ENCODE results near the gene ROM1. TPM values are rescaled to one million over a fixed set of nuclear protein-coding genes. Genes with fewer than 3 reads are reported as not detected.
A peak's percentile ranks its signal among the peaks of the same experiment; 100 is the strongest.

ROM1 gene
- total RNA-seq, 2 experiments from 2014 or later, result 1.1 to 1.5 TPM

- H3K4me3 Mint-ChIP-seq, result peak overlapping the region; percentile 90
- no peak for DNase-seq
- CTCF ChIA-PET, result interaction anchor here (0.7 to 4.2 kb wide), 11 partner anchors 10 to 196 kb away, joined by 3 to 39 read pairs (median 5); partner anchors contain the start of genes C11orf98, CSKMT, EML3 and MTA2
- peak overlapping the region; percentile 96 for H3K27ac Mint-ChIP-seq
- H3K27me3 Mint-ChIP-seq, result no peaks in the 10 kb centered on the region
- ATAC-seq, result no peak
- peaks cover 23% of the 10 kb centered on the region for H3K36me3 Mint-ChIP-seq
- no peaks in the 10 kb centered on the region for H3K9me3 Mint-ChIP-seq (ENCODE audit: low read depth)
- peaks cover 19% of the 10 kb centered on the region for H3K4me1 Mint-ChIP-seq
Observed at GRCh38 chr11:62621027-62621566, 8.0 kb downstream of the ROM1 start.

DNA sequence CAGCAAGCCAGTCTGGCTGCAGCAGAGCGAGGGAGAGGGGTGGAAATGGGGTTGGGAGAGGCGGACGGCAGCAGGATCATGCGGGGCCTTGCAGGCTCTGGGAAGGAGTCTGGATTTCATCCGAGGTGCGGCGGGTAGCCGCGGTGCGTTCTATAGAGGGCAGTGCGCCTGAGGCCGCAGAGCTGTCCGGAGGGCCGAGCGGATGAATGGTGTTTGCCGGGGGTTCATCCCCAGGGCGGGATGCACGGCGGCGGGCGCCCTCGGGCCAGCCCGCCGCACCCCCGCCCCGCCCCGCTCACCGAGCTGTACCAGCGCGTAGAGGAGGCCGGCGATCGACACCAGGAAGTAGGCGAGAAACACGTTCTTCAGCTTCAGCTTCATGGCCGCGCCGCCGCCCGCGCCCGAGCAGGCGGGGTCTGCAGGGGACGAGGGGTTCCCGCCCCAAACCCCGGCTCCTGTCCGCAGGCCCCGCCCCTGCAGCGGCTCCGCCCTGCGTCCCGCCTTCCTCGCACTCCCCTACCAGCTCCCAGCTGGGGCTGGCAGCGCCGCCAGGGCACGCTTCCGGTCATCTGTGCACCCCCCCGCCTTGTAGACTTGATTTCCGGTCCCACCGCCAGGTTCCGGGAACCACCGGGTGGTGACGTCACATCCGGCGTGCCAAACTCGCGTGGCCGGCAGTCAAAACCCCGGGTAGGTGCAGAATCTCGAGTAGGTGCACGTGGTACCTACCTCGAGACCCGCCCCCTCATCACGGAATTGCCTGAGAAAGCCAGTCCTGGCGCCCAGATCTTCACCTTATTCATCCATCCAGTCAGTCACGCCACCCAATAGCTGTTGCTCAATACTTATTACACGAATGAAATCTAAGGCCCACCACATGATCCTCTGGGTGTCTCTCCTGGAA is 8.8 kb downstream of the ROM1 start, which contains the start of gene B3GAT3:
Gene B3GAT3 (minus strand): TSS at position 420 of the 904 bp plus-strand sequence. CDS start 39 bp downstream, at position 381.
- ATAC-seq (peak; percentile 93), DNase-seq (peak; percentile 98)
- H3K36me3 Mint-ChIP-seq, result peaks cover 24% of the 10 kb centered on the region
- H3K27ac Mint-ChIP-seq, result peak within 1 kb of the TSS; percentile 96
- peak within 1 kb of the TSS; percentile 90 for H3K4me3 Mint-ChIP-seq
- H3K4me1 Mint-ChIP-seq, result peaks cover 19% of the 10 kb centered on the region
- no peaks in the 10 kb centered on the region for H3K27me3 Mint-ChIP-seq
- no peaks in the 10 kb centered on the region for H3K9me3 Mint-ChIP-seq (ENCODE audit: low read depth)
- CTCF ChIA-PET, result interaction anchor here (0.7 to 4.2 kb wide), 14 partner anchors 10 to 197 kb away, joined by 3 to 39 read pairs (median 5); partner anchors contain the start of genes C11orf98, CSKMT, EML3 and MTA2

- CTCF ChIA-PET, result interaction anchor here (0.8 to 4.2 kb wide), 12 partner anchors 11 to 228 kb away, joined by 3 to 39 read pairs (median 5); partner anchors contain the start of genes C11orf98, CSKMT, EML3 and MTA2
- no peak for ATAC-seq
Observed at GRCh38 chr11:62622476-62623089, 9.5 kb downstream of the ROM1 start.

GRCh38 chr11:62627713-62628112 is 14.7 kb downstream of the ROM1 start:
- CTCF ChIA-PET, result interaction anchor here (0.7 to 1.6 kb wide), 3 partner anchors 16 to 1614 kb away, joined by 3 to 8 read pairs (median 5); partner anchors contain the start of gene EML3
- no peak for DNase-seq
- Mint-ChIP-seq H3K4me3 (no peak overlapping the region), H3K27ac (no peak overlapping the region), H3K27me3 (no peaks in the 10 kb centered on the region), H3K9me3 (ENCODE audit: low read depth) (no peaks in the 10 kb centered on the region), H3K4me1 (no peaks in the 10 kb centered on the region), H3K36me3 (peaks cover 52% of the 10 kb centered on the region)
- ATAC-seq, result no peak

More at GRCh38 chr11:62622476-62623089, 9.5 kb downstream of the ROM1 start:
- no peaks in the 10 kb centered on the region for H3K9me3 Mint-ChIP-seq (ENCODE audit: low read depth)
- peaks cover 19% of the 10 kb centered on the region for H3K4me1 Mint-ChIP-seq
- H3K36me3 Mint-ChIP-seq, result peaks cover 26% of the 10 kb centered on the region
- H3K4me3 Mint-ChIP-seq, result peak overlapping the region; percentile 60
- peak overlapping the region; percentile 85 for H3K27ac Mint-ChIP-seq
- no peak for DNase-seq
- H3K27me3 Mint-ChIP-seq, result no peaks in the 10 kb centered on the region

GRCh38 chr11:62632492-62632891 is 19.4 kb downstream of the ROM1 start:
- Mint-ChIP-seq H3K27me3 (no peaks in the 10 kb centered on the region), H3K36me3 (peaks cover 66% of the 10 kb centered on the region), H3K9me3 (ENCODE audit: low read depth) (no peaks in the 10 kb centered on the region), H3K4me1 (peaks cover 15% of the 10 kb centered on the region), H3K4me3 (no peak overlapping the region), H3K27ac (no peak overlapping the region)
- DNase-seq (no peak), ATAC-seq (no peak)
- CTCF ChIA-PET, result interaction anchor here (0.9 kb wide), 1 partner anchor 247 kb away, joined by 3 read pairs; no protein-coding TSS in a partner anchor

DNA sequence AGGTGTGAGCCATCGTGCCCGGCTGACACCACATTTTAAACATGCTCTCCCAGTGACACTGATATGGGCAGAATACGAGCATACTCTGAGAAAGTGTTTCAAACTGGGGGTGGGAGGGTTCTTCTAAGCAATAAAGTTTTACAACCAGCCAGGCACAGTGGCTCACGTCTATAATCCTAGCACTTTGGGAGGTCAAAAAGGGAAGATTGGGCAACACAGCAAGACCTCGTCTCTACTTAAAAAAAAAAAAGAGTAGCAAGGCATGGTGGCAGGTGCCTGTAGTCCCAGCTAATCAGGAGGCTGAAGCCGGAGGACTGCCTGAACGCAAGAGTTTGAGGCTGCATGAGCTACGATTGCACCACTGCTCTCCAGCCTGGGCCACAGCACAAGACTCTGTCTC is 31.2 kb downstream of the ROM1 start:
- CTCF ChIA-PET, result interaction anchor here (0.8 to 1.2 kb wide), 2 partner anchors 15 to 33 kb away, joined by 3 to 6 read pairs; no protein-coding TSS in a partner anchor
- DNase-seq (no peak), ATAC-seq (no peak)
- no peaks in the 10 kb centered on the region for H3K9me3 Mint-ChIP-seq (ENCODE audit: low read depth)
- peaks cover 46% of the 10 kb centered on the region for H3K4me1 Mint-ChIP-seq
- peaks cover 28% of the 10 kb centered on the region for H3K36me3 Mint-ChIP-seq
- no peak overlapping the region for H3K27ac Mint-ChIP-seq
- H3K27me3 Mint-ChIP-seq, result no peaks in the 10 kb centered on the region
- H3K4me3 Mint-ChIP-seq, result peak overlapping the region; percentile 5

- Mint-ChIP-seq H3K27me3 (no peaks in the 10 kb centered on the region), H3K27ac (peak overlapping the region; percentile 93), H3K36me3 (peaks cover 27% of the 10 kb centered on the region), H3K9me3 (ENCODE audit: low read depth) (no peaks in the 10 kb centered on the region), H3K4me1 (peaks cover 41% of the 10 kb centered on the region), H3K4me3 (peak overlapping the region; percentile 89)
- CTCF ChIA-PET, result interaction anchor here (0.9 to 1.9 kb wide), 6 partner anchors 8 to 141 kb away, joined by 3 to 6 read pairs (median 4); partner anchors contain the start of genes C11orf98 and CSKMT
- ATAC-seq (no peak), DNase-seq (no peak)
Observed at GRCh38 chr11:62645671-62645945, 32.6 kb downstream of the ROM1 start.

DNA sequence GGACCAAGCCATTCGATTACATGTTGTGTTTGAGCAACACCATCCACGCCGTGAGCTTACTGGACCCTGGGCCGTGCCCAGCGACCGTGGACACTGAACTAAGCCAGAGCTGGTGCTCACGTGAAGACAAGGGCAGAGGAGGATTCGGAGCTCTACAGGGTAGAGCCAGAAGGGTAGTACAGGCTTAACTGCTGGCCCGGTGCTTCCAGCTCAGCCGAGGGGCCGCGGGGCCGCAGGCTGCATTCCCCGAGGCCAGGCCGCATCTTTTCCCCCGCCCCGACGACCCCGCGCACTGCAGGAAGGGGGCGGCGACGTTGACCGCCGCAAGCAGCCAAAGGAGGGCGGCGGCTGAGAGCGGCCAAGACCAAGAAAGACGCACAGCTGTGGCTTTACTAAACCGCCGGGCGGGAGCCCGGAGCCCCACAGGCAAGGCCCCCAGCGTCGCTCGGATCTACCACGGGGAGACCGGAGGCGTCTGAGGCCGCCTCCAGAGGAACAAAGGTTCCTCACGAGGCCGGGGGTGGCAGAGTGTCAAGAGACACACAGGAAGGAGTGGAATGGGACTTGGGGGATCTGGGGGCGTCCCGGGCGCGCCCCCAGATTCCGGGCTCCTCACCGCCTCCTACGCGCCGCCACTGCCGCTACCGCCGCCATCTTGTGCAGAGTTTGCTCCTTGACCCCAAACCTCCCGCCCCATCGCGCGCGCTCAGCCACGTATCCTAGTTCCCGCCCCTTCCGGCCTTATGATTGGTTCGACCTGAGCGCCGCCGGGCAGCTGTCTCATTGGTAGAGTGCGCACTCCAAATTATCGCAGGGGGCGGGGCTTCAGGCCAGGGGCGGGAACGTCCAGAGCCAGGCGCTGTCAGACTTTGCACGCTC is 33.1 kb downstream of the ROM1 start, which contains the start of gene GANAB:
Gene GANAB (minus strand): TSS at position 668 of the 879 bp plus-strand sequence. CDS start 14 bp downstream, at position 654.
- Mint-ChIP-seq H3K27me3 (no peaks in the 10 kb centered on the region), H3K27ac (peak within 1 kb of the TSS; percentile 93), H3K4me3 (peak within 1 kb of the TSS; percentile 89), H3K4me1 (peaks cover 39% of the 10 kb centered on the region), H3K36me3 (peaks cover 27% of the 10 kb centered on the region), H3K9me3 (ENCODE audit: low read depth) (no peaks in the 10 kb centered on the region)
- CTCF ChIA-PET, result interaction anchor here (0.6 to 1.9 kb wide), 9 partner anchors 9 to 141 kb away, joined by 3 to 7 read pairs (median 3); partner anchors contain the start of genes C11orf98, CSKMT and EML3
- ATAC-seq (peak; percentile 98), DNase-seq (peak; percentile 100)

- ATAC-seq (no peak), DNase-seq (no peak)
- CTCF ChIA-PET, result interaction anchor here (0.6 to 2.0 kb wide), 9 partner anchors 10 to 140 kb away, joined by 3 to 7 read pairs (median 3); partner anchors contain the start of genes C11orf98, CSKMT and EML3
- Mint-ChIP-seq H3K4me1 (peaks cover 39% of the 10 kb centered on the region), H3K4me3 (peak overlapping the region; percentile 89), H3K27me3 (no peaks in the 10 kb centered on the region), H3K36me3 (peaks cover 27% of the 10 kb centered on the region), H3K27ac (peak overlapping the region; percentile 93), H3K9me3 (ENCODE audit: low read depth) (no peaks in the 10 kb centered on the region)
Observed at GRCh38 chr11:62646825-62647608, 34.0 kb downstream of the ROM1 start.

DNA sequence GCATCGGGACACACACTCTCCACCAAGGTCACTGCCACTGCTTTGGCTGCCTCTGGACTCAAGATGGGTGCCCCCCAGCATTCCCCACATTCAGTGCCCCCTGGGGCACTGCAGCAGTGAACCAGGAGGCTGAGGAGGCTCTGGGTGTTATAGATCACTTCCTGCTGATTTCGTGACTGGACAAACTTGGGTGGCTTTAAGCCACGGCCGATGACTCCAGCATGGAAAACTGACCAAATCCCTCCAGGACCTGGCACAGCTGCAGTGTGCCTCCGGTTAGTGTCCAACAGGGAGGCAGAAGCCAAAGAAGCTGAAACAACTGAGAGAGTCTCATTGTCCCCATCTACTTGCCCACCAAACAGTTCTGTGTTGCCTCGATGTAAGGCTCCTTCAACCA is 34.5 kb downstream of the ROM1 start:
- Mint-ChIP-seq H3K27ac (peak overlapping the region; percentile 43), H3K4me3 (no peak overlapping the region), H3K4me1 (peaks cover 41% of the 10 kb centered on the region), H3K27me3 (no peaks in the 10 kb centered on the region), H3K36me3 (peaks cover 26% of the 10 kb centered on the region), H3K9me3 (ENCODE audit: low read depth) (no peaks in the 10 kb centered on the region)
- ATAC-seq, result no peak
- CTCF ChIA-PET, result interaction anchor here (0.9 to 2.0 kb wide), 5 partner anchors 17 to 56 kb away, joined by 3 to 7 read pairs (median 7); partner anchors contain the start of genes C11orf98, CSKMT, EML3 and MTA2
- no peak for DNase-seq

- no peak for DNase-seq
- H3K4me1 Mint-ChIP-seq, result peaks cover 40% of the 10 kb centered on the region
- H3K27me3 Mint-ChIP-seq, result no peaks in the 10 kb centered on the region
- no peak overlapping the region for H3K4me3 Mint-ChIP-seq
- peaks cover 21% of the 10 kb centered on the region for H3K36me3 Mint-ChIP-seq
- no peak for ATAC-seq
- H3K27ac Mint-ChIP-seq, result no peak overlapping the region
- CTCF ChIA-PET, result interaction anchor here (0.9 to 2.0 kb wide), 4 partner anchors 17 to 56 kb away, joined by 3 to 7 read pairs (median 5); partner anchors contain the start of genes C11orf98, CSKMT and MTA2
- H3K9me3 Mint-ChIP-seq (ENCODE audit: low read depth), result no peaks in the 10 kb centered on the region
Observed at GRCh38 chr11:62648185-62648966, 35.3 kb downstream of the ROM1 start.
